GM20431 (cell line): ENCODE measurements around the gene AIG1.
"Not testable (repeated sequence)": the region's sequence is repeated elsewhere in the genome, so short reads cannot be mapped to it uniquely, and the experiment has no call there.

Experiments
- in situ Hi-C: fragments of 300-500 bp; cut with MseI, MboI; formaldehyde crosslinking; loops from one replicate; pipeline ENCODE4 v1.15.0; 2020; ENCODE audit warnings: low sequenced_read_pairs; ENCODE audit not compliant: unreplicated experiment

AIG1 gene

DNA sequence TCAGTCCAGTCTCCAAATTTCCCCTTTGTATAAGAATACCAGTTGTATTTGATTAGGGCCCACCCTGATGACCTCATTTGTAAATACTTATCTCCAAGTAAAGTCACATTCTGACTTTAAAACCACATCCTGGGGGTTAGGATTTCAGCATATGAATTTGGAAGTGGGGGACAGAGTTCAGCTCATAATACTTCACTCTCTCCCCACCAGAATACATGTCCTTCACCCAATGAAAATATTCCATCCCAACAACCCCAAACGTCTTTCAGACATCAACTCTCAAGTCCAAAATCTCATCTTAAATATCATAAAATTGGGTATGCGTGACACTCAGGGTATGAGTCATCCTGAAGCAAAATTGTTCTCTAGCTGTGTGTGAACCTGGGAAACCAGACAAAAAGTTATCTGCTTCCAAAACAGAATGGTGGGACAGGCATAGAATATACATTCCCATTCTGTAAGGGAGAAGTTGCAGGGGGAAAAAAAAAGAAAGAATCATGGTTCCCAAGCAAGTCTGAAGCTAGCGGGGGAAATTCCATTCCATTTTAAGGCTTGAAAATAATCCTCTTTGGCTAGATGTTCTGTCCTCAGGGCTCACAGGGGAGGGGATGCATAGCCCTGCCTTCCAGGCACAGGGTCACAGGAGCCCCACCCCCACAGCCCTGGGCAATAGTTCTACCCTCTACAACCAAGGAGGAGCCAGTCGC is 275.9 kb downstream of the AIG1 start:
- in situ Hi-C loops: no loop called here

DNA sequence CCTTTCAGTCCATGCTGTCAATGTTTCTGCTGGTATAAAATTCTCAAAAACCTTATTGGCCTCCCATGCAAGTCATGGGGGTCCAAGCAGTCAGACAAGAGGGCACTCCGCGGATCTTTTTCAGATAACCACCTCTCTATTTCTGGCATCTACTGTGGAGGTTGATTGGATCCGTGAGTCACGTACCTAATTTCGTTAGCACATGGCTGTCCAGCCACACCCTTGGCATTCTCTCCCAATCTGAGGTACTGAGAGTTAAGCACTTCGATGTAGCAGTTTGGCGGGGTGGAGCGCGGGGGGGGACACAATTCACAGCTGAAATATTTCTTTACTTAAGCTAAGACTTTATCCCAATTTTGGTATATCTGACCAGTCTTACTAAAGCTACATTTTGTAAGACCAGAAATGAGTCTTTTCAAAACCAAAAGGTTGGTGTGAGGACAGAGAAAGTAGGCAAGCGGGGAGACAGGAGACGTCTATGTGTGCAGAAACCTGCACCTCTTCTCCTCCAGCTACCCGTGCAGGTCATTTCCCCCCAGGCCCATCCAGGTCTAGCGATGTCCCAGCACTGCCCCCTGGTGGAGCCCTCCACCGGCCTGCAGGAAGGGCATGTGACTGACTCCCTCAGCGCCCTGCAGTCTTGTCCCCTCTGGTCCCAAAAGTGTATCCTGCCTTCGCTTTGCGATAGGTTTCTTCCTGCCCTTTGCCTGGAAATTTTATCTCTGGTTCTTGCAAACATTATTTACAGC is 276.7 kb downstream of the AIG1 start:
- in situ Hi-C loops: no loop called here

DNA sequence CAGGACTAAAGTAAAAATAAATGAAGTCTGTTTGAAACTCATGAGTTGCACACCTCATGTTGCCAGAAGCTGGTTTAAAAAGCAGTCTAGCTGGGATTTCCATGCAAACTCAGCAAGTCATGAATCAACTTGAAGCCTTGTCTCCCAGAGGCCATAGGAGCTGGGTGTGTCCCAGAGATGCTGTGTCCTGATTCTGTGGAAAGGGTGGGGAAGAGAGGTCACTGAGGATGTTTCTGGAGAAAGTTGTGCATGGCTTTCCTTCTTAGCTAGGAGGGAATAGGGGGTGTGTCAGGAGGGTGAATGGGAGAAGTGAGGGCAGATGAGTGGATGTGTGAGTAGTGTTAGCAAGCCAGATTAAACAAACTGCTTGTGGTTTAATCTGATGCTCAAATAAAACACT is 278.5 kb downstream of the AIG1 start:
- in situ Hi-C loops: no loop called here

DNA sequence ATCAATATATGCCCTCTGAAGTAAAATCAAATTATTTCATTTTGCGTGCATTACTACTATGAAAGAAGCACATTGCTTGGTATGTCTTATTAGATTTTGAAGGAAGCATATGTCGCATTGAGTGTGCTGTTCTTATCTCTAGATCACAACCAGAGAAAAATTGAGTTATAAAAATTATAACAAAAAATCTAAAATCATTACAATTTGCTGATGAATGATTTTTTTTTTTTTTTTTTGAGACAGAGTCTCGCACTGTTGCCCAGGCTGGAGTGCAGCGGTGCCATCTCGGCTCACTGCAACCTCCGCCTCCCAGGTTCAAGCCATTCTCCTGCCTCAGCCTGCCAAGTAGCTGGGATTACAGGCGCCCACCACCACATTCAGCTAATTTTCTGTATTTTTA is 284.8 kb downstream of the AIG1 start:
- in situ Hi-C loops: not testable (repeated sequence)

DNA sequence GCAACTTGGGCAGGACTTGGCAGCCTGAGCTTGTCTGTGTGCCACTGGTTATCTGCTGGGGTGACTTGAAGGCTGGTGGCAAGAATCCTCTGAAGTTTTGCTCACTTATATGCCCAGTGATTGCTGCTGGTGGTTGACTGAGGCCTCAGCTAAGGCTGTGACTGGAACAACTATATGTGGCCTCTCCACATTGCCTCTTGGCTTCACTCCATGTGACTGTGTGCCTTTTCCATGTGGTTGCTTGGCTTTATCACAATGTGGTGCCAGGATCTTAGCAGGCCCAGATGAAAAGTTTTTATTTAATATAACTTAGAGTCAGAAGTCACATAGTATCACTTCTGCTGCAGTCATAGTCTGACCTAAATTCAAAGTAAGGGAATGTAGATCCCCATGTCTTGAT is 285.3 kb downstream of the AIG1 start:
- in situ Hi-C loops: no loop called here

DNA sequence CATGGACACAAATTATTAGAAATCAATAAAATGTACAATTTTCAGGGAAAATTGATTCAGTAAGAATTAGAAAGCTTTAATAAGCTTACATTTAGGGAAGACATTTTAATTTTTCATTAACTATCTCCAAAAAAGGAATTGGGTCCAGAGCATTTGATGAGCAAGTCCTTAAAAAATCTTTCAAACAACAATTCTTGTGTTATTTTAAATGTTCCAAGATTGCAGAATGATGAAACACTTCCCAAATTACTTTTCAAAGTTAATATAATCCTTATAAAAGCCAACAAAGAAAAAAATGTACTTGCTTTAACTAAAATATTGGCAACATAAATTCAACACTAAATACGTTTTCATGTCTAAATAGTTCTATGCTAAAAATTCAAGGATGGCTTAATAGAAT is 287.8 kb downstream of the AIG1 start:
- in situ Hi-C loops: no loop called here

DNA sequence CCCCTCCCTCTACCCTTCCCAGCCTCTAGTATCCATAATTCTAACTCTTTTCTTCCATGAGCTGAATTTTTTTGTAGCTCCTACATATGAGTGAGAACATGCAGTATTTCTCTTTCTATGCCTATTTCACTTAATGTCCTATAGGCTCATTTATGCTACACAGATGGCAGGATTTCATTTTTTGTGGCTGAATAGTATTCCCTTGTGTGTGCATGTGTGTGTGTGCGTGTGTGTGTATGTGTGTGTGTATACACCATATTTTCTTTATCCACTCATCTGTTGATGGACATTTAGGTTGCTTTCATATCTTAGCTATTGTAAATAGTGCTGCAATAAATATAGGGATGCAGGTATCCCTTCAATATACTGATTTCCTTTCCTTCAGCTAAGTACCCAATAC is 288.8 kb downstream of the AIG1 start:
- in situ Hi-C loops: no loop called here

DNA sequence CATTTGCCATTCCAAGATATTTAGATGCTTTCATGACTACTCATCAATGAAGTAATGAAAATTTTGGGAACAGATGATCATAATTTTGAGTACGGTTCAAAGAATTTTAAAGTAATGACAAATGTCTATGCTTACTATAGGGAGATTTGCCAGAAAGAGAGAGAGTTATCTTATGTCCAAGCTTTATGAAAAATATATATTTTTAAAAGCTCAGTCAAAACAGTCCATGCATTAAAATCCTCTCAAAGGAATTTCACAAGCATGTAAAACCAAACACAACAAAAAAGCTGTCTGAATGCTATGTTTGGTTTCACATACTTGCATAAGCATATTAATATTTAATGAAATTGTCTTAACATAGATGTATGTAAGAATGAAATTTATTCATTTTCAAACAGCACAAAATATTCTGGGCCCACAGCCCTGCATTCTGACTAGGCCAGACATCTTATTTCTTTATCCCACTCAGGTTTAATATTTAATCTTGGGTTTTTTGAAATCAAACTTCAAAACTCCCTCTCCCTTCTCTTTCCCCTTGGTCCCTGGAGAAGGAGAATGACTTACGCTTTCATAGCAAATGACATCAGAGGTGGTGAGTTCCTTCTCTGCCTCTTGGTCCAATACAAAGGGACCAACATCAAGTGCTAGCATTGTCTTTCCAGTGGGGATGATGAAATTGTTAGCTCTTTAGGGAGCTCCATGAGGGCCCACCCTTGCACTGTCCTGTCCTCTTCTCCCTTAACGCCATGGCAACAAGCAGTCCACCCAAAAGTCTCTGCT is 295.6 kb downstream of the AIG1 start:
- in situ Hi-C loops: no loop called here

DNA sequence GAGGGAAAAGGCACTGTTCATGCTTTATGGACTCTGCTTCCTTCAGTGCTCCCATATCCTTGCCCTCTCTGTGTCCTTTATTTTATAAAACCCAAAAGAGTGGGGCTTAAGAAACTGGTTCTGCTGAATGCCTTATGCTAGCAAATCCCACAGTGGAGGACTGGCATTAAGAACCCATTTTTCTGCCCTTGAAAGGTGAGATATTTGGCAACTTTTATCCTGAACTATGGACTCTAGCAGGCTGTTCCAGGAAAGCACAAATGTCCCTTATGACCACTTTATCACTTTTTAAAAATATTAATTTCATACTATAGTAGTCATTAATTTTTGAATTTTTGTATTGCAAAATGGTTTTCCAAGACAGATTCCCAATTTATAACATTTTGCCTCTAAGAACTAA is 296.5 kb downstream of the AIG1 start:
- in situ Hi-C loops: no loop called here

DNA sequence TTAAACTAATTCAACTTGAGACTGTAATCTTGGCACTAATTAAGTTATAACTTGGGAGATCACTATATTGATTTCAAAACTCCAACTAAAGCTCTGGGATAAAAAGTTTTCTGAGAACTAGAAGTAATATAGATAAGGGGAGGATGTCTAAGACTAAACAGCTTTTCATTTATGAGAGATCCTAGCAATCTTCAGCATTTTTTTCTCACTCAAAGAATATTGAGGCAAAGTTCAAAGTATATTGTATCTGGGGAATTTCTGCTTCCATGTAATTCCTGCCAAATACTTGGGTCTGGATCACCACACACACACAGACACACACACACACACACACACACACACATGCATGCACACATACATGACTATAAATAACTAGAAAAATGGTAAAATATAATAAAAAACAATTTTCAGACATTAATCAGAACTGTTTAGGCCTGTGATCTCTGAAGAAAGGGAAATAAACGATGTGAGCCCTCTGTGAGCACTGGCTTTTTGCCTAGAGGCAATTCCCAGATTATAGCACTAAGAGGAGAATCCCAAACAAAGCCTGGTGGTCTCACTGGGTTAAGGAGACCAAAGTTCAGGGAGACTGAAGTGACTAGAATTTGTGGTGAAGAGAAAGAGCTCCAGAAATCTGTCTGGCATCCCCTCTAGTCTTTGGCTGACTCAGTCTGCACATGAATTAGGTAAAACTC is 297.0 kb downstream of the AIG1 start:
- in situ Hi-C loops: no loop called here

DNA sequence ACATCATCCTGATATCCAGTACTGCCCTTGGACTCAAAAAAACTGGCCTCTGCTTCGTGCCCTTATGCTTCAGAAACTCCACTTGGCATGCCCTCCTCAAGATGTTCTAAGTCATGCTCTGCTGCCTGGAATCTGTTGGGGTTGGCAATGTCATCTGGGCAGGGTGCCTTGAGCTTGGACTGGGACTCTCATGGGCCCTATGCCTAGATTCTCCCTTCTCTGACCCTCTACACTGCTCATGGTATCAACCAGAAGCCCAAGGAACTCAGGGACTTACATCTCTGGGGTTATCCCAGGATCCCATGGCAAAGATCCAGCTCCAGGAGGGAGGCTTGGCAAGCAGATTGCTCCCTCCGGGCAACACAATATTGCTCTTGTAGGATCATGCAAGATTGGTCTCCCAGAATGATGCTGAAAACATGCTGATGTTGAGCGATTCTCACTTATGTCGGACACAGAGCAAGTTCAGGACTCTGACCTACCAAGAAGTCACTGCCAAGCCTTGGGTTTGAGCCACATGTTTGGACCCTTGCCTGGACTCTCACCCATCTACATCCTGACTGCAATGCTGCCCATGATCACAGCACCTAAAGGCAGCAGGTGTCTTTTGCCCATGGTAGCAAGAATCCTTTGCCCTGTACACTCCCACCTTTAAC is 301.0 kb downstream of the AIG1 start:
- in situ Hi-C loops: no loop called here

DNA sequence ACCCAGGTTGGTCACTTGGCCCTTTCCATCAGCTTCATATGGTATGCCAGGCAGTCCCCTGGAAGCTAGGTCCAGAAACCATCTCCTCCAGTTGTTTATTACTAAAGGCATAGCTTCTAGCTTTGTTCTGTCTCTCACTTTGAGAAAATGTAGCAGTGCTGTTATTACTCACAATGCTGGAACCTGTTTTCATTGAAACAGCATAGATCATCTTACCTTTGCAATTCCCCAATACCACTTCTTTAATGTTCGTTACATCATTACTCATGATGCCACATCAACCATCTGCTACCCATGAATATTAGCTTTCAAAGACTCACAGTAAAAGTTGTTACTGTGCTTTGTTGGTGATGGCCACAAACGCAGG is 301.5 kb downstream of the AIG1 start:
- in situ Hi-C loops: no loop called here

DNA sequence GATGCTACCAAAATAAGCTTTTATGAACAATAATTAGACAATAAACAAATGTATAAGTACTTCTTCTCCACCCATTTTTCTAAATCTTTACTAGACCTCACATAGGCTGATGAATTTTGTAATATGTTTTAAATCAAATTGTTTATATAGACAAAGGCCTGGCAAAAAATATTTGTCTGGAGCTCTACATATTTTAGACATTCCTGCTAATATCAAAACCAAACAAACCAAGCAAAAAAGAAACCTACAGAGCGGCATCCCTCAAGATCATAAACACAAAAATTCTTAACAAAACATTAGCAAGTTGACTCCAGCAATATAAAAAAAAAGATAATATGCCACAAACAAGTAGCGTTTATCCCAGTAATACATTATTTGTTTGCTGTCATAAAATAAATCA is 302.6 kb downstream of the AIG1 start:
- in situ Hi-C loops: no loop called here

DNA sequence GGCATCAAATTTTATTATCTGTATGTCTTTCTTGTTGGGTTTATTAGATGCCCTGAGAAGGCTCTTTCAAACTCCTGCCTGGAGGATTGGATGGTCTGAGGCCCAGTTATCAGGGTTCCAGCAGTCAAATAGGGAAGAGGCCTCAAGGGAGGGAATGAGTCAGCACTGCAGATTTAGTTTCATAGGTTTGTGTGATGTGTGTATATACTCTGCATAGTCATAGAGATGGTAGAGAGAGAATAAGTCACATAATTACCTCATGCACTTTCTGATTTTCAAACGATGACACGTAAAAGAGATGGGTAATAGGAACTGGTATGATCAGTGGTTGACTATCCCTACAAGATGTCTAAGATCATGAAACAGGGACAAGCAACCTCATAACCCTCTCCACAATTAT is 307.7 kb downstream of the AIG1 start:
- in situ Hi-C loops: no loop called here

DNA sequence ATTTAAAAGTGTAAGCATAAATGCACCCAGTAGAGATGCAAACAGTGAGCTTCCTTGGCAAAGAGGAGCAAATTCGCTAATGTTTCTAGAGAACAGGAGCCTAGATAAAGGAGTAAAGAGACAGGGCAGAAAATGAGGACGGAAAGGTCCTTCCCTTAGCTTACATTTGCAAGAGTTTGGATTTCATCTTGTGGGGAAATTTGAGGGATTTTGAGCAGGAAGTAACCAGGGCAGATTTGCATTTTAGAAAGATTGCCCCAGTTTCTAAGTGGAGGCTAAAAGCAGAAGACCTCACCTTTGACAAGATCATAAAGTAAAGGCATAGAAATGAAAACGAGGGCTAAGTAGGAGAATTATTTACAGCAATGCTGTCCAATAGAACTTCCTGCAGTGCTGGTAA is 309.3 kb downstream of the AIG1 start:
- in situ Hi-C loops: no loop called here

DNA sequence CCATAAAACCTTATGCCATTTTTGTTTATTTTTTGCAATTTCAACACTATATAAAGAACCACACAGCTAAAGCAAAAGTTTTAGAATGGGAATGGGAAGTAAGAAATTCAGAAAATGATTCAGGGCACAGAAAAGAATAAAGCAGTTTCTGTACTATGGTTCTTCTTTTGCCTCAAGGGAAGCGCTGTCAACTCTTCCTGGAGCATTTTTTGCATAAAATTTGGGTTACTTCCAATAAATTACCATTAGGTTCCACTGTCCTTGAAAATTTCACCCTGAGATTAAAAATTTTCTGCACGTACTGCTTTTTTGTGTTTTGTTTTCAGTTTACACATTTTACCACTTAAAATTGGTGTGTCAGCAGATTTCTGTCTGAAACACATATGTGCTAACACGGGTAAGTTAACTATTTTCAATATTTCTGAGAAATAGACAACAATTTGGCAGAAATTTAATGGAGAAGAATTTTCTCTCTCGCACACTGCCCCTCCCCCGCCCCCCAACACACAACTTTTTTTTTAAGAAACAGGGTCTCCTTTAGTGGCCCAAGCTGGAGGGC is 310.2 kb downstream of the AIG1 start:
- in situ Hi-C loops: no loop called here

DNA sequence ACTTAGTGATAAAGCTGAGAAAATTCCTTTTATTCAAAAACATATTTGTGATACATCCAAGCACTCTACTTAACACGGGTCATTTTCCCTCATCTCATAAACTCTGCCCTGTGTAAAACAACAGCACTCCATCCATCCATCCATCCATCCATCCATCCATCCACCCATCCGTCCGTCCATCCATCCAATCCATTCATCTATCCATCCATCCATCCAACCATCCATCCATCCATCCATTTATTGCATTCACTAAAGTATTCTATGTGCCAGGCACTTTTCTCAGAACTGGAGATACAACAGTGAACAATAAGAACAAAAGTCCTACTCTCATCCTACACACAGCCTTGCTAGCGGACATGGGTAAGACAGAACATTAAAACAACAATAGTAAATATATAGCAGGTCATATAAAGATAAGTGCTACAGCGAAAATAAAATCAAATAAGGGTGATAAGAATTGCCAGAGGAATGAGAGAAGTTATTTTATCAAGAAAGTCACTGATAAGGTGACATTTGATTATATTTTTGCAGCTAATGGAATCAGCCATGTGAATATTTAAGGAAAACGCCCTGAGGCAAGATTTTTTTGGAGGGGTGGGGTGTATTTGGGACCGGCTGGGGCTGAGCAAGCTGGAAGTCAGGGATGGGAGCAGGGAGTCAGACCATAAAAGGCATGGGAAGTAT is 311.7 kb downstream of the AIG1 start:
- in situ Hi-C loops: no loop called here

DNA sequence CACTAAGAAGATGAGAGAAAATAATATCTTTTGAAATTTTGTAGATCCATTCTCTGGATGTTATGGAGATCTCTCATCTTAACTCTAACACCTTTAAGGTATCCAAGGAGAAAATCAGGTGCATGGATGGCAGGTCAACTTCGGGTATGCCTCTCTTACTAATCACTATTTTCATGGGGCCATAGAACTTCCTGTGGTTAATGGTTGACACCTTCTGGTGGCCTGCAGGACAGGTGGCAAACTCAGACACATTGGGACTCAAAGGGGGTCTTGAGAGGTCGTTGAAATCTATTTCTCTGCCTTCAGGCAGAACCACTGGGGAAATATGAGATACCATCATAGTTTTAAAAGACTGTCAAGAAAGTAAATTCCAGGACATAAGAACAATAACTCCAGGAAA is 313.3 kb downstream of the AIG1 start:
- in situ Hi-C loops: no loop called here

DNA sequence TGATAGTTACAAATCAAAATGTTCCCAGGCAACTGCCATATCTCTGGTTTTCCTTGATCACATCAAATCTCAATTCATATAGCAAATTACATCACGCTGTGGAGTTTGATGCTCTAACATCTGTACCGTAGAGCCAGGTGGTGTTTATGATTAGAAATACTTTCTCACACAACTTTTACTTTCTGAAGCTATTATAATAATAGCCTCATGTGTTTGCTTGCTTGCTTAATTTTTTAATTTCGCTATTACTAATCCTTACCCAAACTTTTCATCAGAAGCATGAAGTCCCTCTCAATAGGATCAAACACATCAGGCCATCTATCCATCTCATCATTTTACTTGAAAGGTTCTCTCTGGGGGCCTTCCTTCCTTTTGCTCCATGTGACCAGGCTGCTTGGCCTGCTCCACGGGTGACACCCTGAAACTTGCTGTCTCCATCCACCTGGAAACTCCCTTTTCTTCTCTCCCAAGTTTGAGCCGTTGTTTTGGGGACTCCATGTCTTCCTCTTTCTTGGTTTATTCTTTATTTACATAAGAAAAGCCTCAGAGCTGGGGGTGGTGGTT is 314.4 kb downstream of the AIG1 start:
- in situ Hi-C loops: no loop called here
